Activated CD8-positive, alpha-beta memory T cell treated with anti-CD3 and anti-CD28 coated beads for 1 hour (primary cell): ENCODE results near the gene ZNFX1.
"Not testable (repeated sequence)": the region's sequence is repeated elsewhere in the genome, so short reads cannot be mapped to it uniquely, and the experiment has no call there.

Experiments
- DNase-seq, 2 donors: peaks; one replicate each; pipeline ENCODE4 v3.0.0-alpha.2; 2020; ENCODE audit warnings: low read depth in 1 of 2; ENCODE audit errors: extremely low read depth in 1 of 2

The ZNFX1 gene

GRCh38 chr20:49278036-49278817, at the start of gene ZNFX1:
Gene ZNFX1 (minus strand): TSS chr20:49278057. CDS start chr20:49275839, 2,218 bp downstream.
- peak; percentile 95 to 98 for DNase-seq

- DNase-seq: no peak
Observed at GRCh38 chr20:49326026-49326425, 48.2 kb upstream of the ZNFX1 start.

- no peak for DNase-seq
Observed at GRCh38 chr20:49324306-49324705, 46.4 kb upstream of the ZNFX1 start.

GRCh38 chr20:49323622-49324238, 45.9 kb upstream of the ZNFX1 start:
- no peak for DNase-seq

GRCh38 chr20:49320460-49320859, 42.6 kb upstream of the ZNFX1 start:
- no peak for DNase-seq

GRCh38 chr20:49319208-49319809, 41.5 kb upstream of the ZNFX1 start:
- DNase-seq: no peak

GRCh38 chr20:49318430-49319207, 40.8 kb upstream of the ZNFX1 start:
- DNase-seq: no peak

GRCh38 chr20:49318091-49318429, 40.2 kb upstream of the ZNFX1 start:
- no peak for DNase-seq

GRCh38 chr20:49316704-49317103, 38.8 kb upstream of the ZNFX1 start:
- no peak for DNase-seq

GRCh38 chr20:49315580-49315979, 37.7 kb upstream of the ZNFX1 start:
- no peak for DNase-seq

- not testable (repeated sequence) for DNase-seq
Observed at GRCh38 chr20:49314052-49314451, 36.2 kb upstream of the ZNFX1 start.

- no peak for DNase-seq
Observed at GRCh38 chr20:49313283-49313682, 35.4 kb upstream of the ZNFX1 start.

GRCh38 chr20:49312661-49313060, 34.8 kb upstream of the ZNFX1 start:
- DNase-seq: no peak

GRCh38 chr20:49310705-49311104, 32.8 kb upstream of the ZNFX1 start:
- DNase-seq: no peak

- DNase-seq: no peak
Observed at GRCh38 chr20:49308875-49309274, 31.0 kb upstream of the ZNFX1 start.

- no peak for DNase-seq
Observed at GRCh38 chr20:49306903-49307620, 29.2 kb upstream of the ZNFX1 start.

- no peak for DNase-seq
Observed at GRCh38 chr20:49303065-49303552, 25.3 kb upstream of the ZNFX1 start.

- DNase-seq: no peak
Observed at GRCh38 chr20:49297605-49298530, 20.0 kb upstream of the ZNFX1 start.

- not testable (repeated sequence) for DNase-seq
Observed at GRCh38 chr20:49294002-49294654, 16.3 kb upstream of the ZNFX1 start.
